Neural progenitor cell (in vitro differentiated cells): ENCODE data around the gene NAIP. TPM values are rescaled to one million over a fixed set of nuclear protein-coding genes. Genes with fewer than 3 reads are reported as not detected.
"Not testable (repeated sequence)": the region's sequence is repeated elsewhere in the genome, so short reads cannot be mapped to it uniquely, and the experiment has no call there.

Experiments used
- DNase-seq: peaks from one replicate; pipeline ENCODE4 v3.0.0-alpha.2; 2016; ENCODE audit warnings: low spot score
- H2AFZ ChIP-seq: fragments of 200-600 bp; sonication (generic); replicated peaks from 2 replicates; pipeline ENCODE4 v1.6.1; 2016; ENCODE audit warnings: antibody characterized with exemption
- H3F3A ChIP-seq: fragments of 200-600 bp; sonication (generic); 2 replicates; pipeline ENCODE4 v1.6.1; 2016; ENCODE audit warnings: antibody characterized with exemption, low read depth
- H3K27ac ChIP-seq: fragments of 200-600 bp; sonication (generic); 2 replicates; pipeline ENCODE4 v1.5.1; 2016; ENCODE audit warnings: mild to moderate bottlenecking
- H3K27me3 ChIP-seq: fragments of 200-600 bp; sonication (generic); 2 replicates; pipeline ENCODE4 v1.6.1; 2016; ENCODE audit warnings: mild to moderate bottlenecking, moderate library complexity
- H3K36me3 ChIP-seq: fragments of 200-600 bp; sonication (generic); 2 replicates; pipeline ENCODE4 v1.5.1; 2016
- H3K4me1 ChIP-seq: fragments of 200-600 bp; sonication (generic); 2 replicates; pipeline ENCODE4 v1.6.1; 2016; ENCODE audit warnings: mixed run types
- H3K4me2 ChIP-seq: fragments of 200-600 bp; sonication (generic); 2 replicates; pipeline ENCODE4 v1.6.1; 2016
- H3K4me3 ChIP-seq: fragments of 200-600 bp; sonication (generic); 2 replicates; pipeline ENCODE4 v1.5.1; 2016
- H3K79me2 ChIP-seq: fragments of 200-600 bp; sonication (generic); 2 replicates; pipeline ENCODE4 v1.6.1; 2016; ENCODE audit warnings: low read depth
- H3K9ac ChIP-seq: fragments of 200-600 bp; sonication (generic); 2 replicates; pipeline ENCODE4 v1.6.1; 2016
- H3K9me3 ChIP-seq: fragments of 200-600 bp; sonication (generic); 2 replicates; pipeline ENCODE4 v1.5.1; 2016; ENCODE audit warnings: low read depth
- H4K20me1 ChIP-seq: fragments of 200-600 bp; sonication (generic); 2 replicates; pipeline ENCODE4 v1.6.1; 2016; ENCODE audit warnings: low read depth
- H3K27ac Mint-ChIP-seq: 3 replicates; pipeline ENCODE4 v1.8.0; 2021; ENCODE audit warnings: mixed read lengths
- H3K27me3 Mint-ChIP-seq: 2 replicates; pipeline ENCODE4 v1.8.0; 2022; ENCODE audit warnings: low read depth, mild to moderate bottlenecking, inconsistent platforms, moderate library complexity, mixed read lengths; ENCODE audit not compliant: insufficient read depth
- H3K36me3 Mint-ChIP-seq: 3 replicates; pipeline ENCODE4 v1.8.0; 2021; ENCODE audit warnings: mixed read lengths
- H3K4me1 Mint-ChIP-seq: 3 replicates; pipeline ENCODE4 v1.8.0; 2021; ENCODE audit warnings: mixed read lengths
- H3K4me3 Mint-ChIP-seq: 3 replicates; pipeline ENCODE4 v1.8.0; 2021; ENCODE audit warnings: mild to moderate bottlenecking, moderate library complexity, mixed read lengths
- H3K9me3 Mint-ChIP-seq: 3 replicates; pipeline ENCODE4 v1.8.0; 2020; ENCODE audit warnings: mixed read lengths
- total RNA-seq: library from RNA; depleted of rRNA; stranded (reverse); fragments of >200 nt; gene quantifications from 2 replicates; pipeline ENCODE4 v1.2.3, GENCODE V29; 2015; ENCODE audit warnings: low replicate concordance

Gene NAIP
- total RNA-seq: 7.7 and 8.8 TPM in 2 replicates

GRCh38 chr5:71025289-71025953 lies at the start of gene NAIP:
Gene NAIP (minus strand): TSS chr5:71025339. CDS start chr5:71012915, 12,424 bp downstream.
- not testable (repeated sequence) for H3F3A ChIP-seq, H3K4me3 Mint-ChIP-seq, H3K4me2 ChIP-seq, H2AFZ ChIP-seq, H3K79me2 ChIP-seq, H3K36me3 ChIP-seq, H3K9me3 Mint-ChIP-seq, H3K27me3 ChIP-seq, H3K27ac Mint-ChIP-seq, DNase-seq, H3K4me1 Mint-ChIP-seq, H3K4me1 ChIP-seq, H3K4me3 ChIP-seq, H3K27me3 Mint-ChIP-seq, H3K9ac ChIP-seq, H4K20me1 ChIP-seq, H3K9me3 ChIP-seq, H3K27ac ChIP-seq, H3K36me3 Mint-ChIP-seq

GRCh38 chr5:71067262-71067928 lies 42.3 kb upstream of the NAIP start, which contains the start of gene GTF2H2:
Gene GTF2H2 (minus strand): TSS chr5:71067676. CDS start chr5:71062763, 4,913 bp downstream.
- not testable (repeated sequence) for H3K36me3 ChIP-seq, H3K9me3 Mint-ChIP-seq, H3K27me3 Mint-ChIP-seq, H3K27ac ChIP-seq, H3K4me1 ChIP-seq, H3K27ac Mint-ChIP-seq, DNase-seq, H3K79me2 ChIP-seq, H3K4me3 ChIP-seq, H2AFZ ChIP-seq, H3K36me3 Mint-ChIP-seq, H3K4me2 ChIP-seq, H3K4me3 Mint-ChIP-seq, H3K9me3 ChIP-seq, H3K27me3 ChIP-seq, H3K9ac ChIP-seq, H3F3A ChIP-seq, H3K4me1 Mint-ChIP-seq, H4K20me1 ChIP-seq

DNA sequence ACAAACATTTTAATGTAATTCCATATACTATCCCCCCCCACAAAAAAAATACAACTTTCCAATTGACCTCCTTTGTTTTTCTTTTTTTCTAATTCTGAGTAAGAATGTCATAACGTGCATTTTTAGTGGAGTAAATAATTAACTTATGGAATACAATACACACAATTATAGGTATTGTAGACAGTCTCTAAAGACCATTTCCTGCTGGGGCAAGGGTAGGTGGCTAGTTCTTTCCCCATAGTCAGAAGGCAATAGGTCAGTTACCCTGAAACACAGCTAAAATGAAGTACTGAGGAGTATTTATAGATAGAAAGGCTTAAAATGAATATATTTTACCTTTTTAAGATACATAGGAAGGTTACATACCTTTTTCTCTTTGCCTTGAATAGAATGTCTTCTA lies 36.2 kb upstream of the NAIP start:
- not testable (repeated sequence) for H3K4me2 ChIP-seq, H3K27ac Mint-ChIP-seq, H3F3A ChIP-seq, H3K27me3 ChIP-seq, H3K9ac ChIP-seq, H2AFZ ChIP-seq, H3K36me3 Mint-ChIP-seq, H3K27me3 Mint-ChIP-seq, H3K4me1 ChIP-seq, H3K27ac ChIP-seq, DNase-seq, H3K79me2 ChIP-seq, H3K9me3 Mint-ChIP-seq, H3K9me3 ChIP-seq, H3K4me1 Mint-ChIP-seq, H4K20me1 ChIP-seq, H3K4me3 ChIP-seq, H3K4me3 Mint-ChIP-seq, H3K36me3 ChIP-seq

DNA sequence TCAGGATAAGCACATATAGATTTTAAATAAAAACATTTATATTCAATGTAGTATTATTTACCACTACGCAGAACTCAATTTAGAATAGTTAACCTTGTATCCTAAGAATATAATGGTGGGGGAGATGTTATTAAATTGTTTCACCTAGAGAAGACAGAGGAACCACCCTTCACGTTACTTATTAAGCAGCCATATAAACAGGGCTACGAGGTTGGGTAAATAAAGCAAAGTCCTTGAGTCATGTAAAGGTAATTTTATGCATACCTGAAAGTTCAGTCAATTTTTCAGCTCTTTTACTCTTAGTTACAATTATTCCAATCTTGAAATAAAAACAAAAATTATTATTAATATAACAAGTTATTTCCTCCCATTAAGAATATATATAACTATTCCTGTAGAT lies 34.3 kb upstream of the NAIP start:
- H2AFZ ChIP-seq, H3K4me2 ChIP-seq: not testable (repeated sequence)

DNA sequence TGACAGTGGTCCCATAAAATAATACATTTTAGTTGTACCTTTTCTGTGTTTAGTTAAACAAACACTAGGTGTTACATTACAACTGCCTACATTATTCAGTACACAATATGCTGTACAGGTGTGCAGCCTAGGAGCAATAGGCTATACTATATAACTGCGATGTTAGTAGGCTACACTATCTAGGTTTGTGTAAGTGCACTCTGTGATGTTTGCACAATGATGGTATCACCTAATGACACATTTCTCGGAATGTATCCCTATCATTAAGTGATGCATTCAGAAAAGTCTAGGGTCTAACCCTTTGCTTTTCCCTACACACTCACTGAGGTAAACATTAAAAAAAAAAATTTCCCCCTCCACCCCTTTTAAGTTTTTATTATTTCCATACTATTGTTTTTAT lies 19.7 kb upstream of the NAIP start:
- not testable (repeated sequence) for H3K4me3 ChIP-seq, H3K27me3 Mint-ChIP-seq, H3K36me3 ChIP-seq, H3K9ac ChIP-seq, DNase-seq, H3K4me1 ChIP-seq, H3K4me3 Mint-ChIP-seq, H3K79me2 ChIP-seq, H3F3A ChIP-seq, H3K27ac ChIP-seq, H4K20me1 ChIP-seq, H3K27me3 ChIP-seq, H3K9me3 ChIP-seq, H3K4me2 ChIP-seq, H3K27ac Mint-ChIP-seq, H3K4me1 Mint-ChIP-seq, H2AFZ ChIP-seq, H3K9me3 Mint-ChIP-seq, H3K36me3 Mint-ChIP-seq

More for the DNA sequence above, 34.3 kb upstream of the NAIP start:
- H3F3A ChIP-seq, H3K79me2 ChIP-seq, H3K4me3 Mint-ChIP-seq, H3K27ac ChIP-seq, H3K9me3 Mint-ChIP-seq, H3K27me3 Mint-ChIP-seq, H3K4me3 ChIP-seq, H3K36me3 ChIP-seq, H3K9ac ChIP-seq, H3K27me3 ChIP-seq, H4K20me1 ChIP-seq, H3K36me3 Mint-ChIP-seq, H3K4me1 Mint-ChIP-seq, H3K9me3 ChIP-seq, DNase-seq, H3K27ac Mint-ChIP-seq, H3K4me1 ChIP-seq: not testable (repeated sequence)

DNA sequence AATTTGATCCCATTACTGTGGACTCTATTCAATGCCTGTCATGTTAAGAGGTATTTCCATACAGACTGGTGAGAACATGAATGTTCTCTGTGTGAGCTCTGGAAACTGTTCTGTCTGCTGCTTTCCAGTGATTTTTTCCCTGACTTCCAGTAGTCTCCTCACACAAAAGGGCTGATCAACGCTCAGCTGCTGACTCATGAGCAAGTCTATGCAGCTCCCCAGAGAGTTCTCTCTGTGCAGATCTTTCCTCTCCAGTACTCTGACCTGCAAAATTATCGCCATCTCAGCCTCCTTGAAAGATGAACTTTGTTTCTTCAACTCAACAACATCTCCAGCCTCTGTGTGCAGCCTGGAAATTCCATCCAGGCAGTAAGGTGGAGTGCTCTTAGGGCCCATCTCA lies 19.0 kb upstream of the NAIP start:
- not testable (repeated sequence) for H3K36me3 ChIP-seq, DNase-seq, H3K9ac ChIP-seq, H3K27me3 ChIP-seq, H3K27ac Mint-ChIP-seq, H3K4me1 Mint-ChIP-seq, H3K27me3 Mint-ChIP-seq, H3K79me2 ChIP-seq, H2AFZ ChIP-seq, H3F3A ChIP-seq, H3K4me2 ChIP-seq, H3K36me3 Mint-ChIP-seq, H3K4me3 Mint-ChIP-seq, H3K9me3 ChIP-seq, H3K4me1 ChIP-seq, H4K20me1 ChIP-seq, H3K4me3 ChIP-seq, H3K9me3 Mint-ChIP-seq, H3K27ac ChIP-seq

- DNase-seq, H3K9me3 Mint-ChIP-seq, H3K4me2 ChIP-seq, H3F3A ChIP-seq, H3K27ac ChIP-seq, H3K4me1 Mint-ChIP-seq, H3K36me3 Mint-ChIP-seq, H3K27me3 ChIP-seq, H3K79me2 ChIP-seq, H3K4me1 ChIP-seq, H3K4me3 Mint-ChIP-seq, H3K9ac ChIP-seq, H3K9me3 ChIP-seq, H3K36me3 ChIP-seq, H3K27me3 Mint-ChIP-seq, H4K20me1 ChIP-seq, H3K27ac Mint-ChIP-seq, H2AFZ ChIP-seq, H3K4me3 ChIP-seq: not testable (repeated sequence)
Observed at GRCh38 chr5:71031046-71031776, 6.1 kb upstream of the NAIP start.

- not testable (repeated sequence) for H3F3A ChIP-seq, H3K4me3 Mint-ChIP-seq, H2AFZ ChIP-seq, H3K4me3 ChIP-seq, H3K9me3 Mint-ChIP-seq, H3K9ac ChIP-seq, H3K36me3 Mint-ChIP-seq, H3K4me2 ChIP-seq, H3K79me2 ChIP-seq, DNase-seq, H3K27ac Mint-ChIP-seq, H3K27ac ChIP-seq, H3K4me1 Mint-ChIP-seq, H3K36me3 ChIP-seq, H3K9me3 ChIP-seq, H3K27me3 Mint-ChIP-seq, H3K27me3 ChIP-seq, H3K4me1 ChIP-seq, H4K20me1 ChIP-seq
Observed at GRCh38 chr5:71020643-71021042, 4.5 kb downstream of the NAIP start.
